ENCODE measurements around the gene RGS3. TPM values are rescaled to one million over a fixed set of nuclear protein-coding genes. Genes with fewer than 3 reads are reported as not detected.

The RGS3 gene
- polyA plus RNA-seq, 6 donors from 2014 or later = 3.8 to 13.8 (median 5.8) TPM

- no peak for DNase-seq
- Mint-ChIP-seq H3K4me3 (no peak overlapping the region), H3K27ac (no peak overlapping the region)
Observed at GRCh38 chr9:113525831-113526230, 62.3 kb downstream of the RGS3 start.

GRCh38 chr9:113526231-113526746, 62.8 kb downstream of the RGS3 start:
- Mint-ChIP-seq H3K4me1 (peaks cover 23 to 28% (median 25%) of the 10 kb centered on the region in 3 donors), H3K27me3 (no peaks in the 10 kb centered on the region), H3K9me3 (no peaks in the 10 kb centered on the region), H3K36me3 (no peaks in the 10 kb centered on the region), H3K4me3 (no peak overlapping the region), H3K27ac (no peak overlapping the region)
- ATAC-seq (ENCODE audit: low read depth in 2 of 2) = no peak
- no peak for DNase-seq

More at GRCh38 chr9:113525831-113526230, 62.3 kb downstream of the RGS3 start:
- Mint-ChIP-seq H3K27me3 (no peaks in the 10 kb centered on the region), H3K9me3 (no peaks in the 10 kb centered on the region), H3K4me1 (peaks cover 23 to 28% (median 25%) of the 10 kb centered on the region in 3 donors), H3K36me3 (no peaks in the 10 kb centered on the region)
- no peak for ATAC-seq (ENCODE audit: low read depth in 2 of 2)

DNA sequence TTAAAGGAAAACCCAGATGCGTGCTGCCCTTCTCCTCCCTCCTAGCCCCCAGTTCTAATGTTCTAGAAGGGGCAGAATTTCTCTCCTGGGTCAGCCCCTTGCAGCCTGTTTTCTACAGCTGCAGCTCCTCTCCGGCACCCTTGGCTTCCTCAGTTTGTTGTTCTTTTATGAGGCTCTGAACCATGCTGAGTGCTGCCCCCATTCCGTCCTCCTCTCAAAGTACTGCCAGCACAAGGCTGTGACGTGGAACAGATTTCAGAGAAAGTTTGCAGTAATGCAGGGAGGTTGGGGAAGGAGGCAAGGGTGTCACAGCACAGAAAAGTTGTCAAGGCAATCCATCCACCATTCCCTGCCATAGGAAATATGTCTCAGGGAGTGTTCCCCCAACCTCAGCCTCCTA, 63.3 kb downstream of the RGS3 start:
- Mint-ChIP-seq H3K4me3 (no peak overlapping the region), H3K9me3 (no peaks in the 10 kb centered on the region), H3K4me1 (peaks cover 23 to 28% (median 25%) of the 10 kb centered on the region in 3 donors), H3K36me3 (no peaks in the 10 kb centered on the region), H3K27me3 (no peaks in the 10 kb centered on the region), H3K27ac (peak overlapping the region in 1 of 6 donors; percentile 64)
- ATAC-seq (ENCODE audit: low read depth in 2 of 2) = no peak
- no peak for DNase-seq

- H3K4me3 Mint-ChIP-seq = no peak overlapping the region
- no peaks in the 10 kb centered on the region for H3K27me3 Mint-ChIP-seq
- no peak for ATAC-seq (ENCODE audit: low read depth in 2 of 2)
- no peaks in the 10 kb centered on the region for H3K9me3 Mint-ChIP-seq
- H3K4me1 Mint-ChIP-seq = peaks cover 12 to 18% (median 14%) of the 10 kb centered on the region in 3 donors
- H3K27ac Mint-ChIP-seq = no peak overlapping the region
- no peak for DNase-seq
- no peaks in the 10 kb centered on the region for H3K36me3 Mint-ChIP-seq
Observed at GRCh38 chr9:113528088-113528487, 64.6 kb downstream of the RGS3 start.

DNA sequence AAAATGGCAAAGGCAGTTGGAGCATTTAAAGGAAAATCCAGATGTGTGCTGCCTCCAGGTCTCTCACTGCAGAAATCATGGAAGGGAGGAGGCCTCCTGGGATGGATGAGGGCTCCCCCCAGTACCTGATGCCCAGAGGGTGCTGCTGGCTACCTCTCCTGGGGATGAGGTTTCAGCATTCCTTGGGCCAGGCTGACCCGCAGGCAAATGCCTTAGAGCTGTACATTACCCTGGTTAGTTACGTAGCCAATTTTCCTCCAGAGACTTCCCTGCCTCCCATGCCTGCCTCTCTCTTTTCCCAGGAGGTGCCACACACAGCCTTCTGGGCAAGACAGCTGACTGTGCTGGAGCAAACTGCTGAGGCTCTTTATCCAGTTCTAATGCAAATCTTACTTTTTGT, 65.3 kb downstream of the RGS3 start:
- Mint-ChIP-seq H3K9me3 (no peaks in the 10 kb centered on the region), H3K4me3 (no peak overlapping the region), H3K27ac (peak overlapping the region in 1 of 6 donors; percentile 75), H3K4me1 (peaks cover 7 to 11% (median 7%) of the 10 kb centered on the region in 3 donors), H3K27me3 (no peaks in the 10 kb centered on the region), H3K36me3 (no peaks in the 10 kb centered on the region)
- ATAC-seq (ENCODE audit: low read depth in 2 of 2) (no peak), DNase-seq (no peak)

GRCh38 chr9:113529336-113530009, 65.9 kb downstream of the RGS3 start:
- H3K4me1 Mint-ChIP-seq = peaks cover under 1 to 4% (median under 1%) of the 10 kb centered on the region in 3 donors
- no peaks in the 10 kb centered on the region for H3K36me3 Mint-ChIP-seq
- no peak overlapping the region for H3K27ac Mint-ChIP-seq
- no peak overlapping the region for H3K4me3 Mint-ChIP-seq
- H3K9me3 Mint-ChIP-seq = no peaks in the 10 kb centered on the region
- DNase-seq = no peak
- no peak for ATAC-seq (ENCODE audit: low read depth in 2 of 2)
- H3K27me3 Mint-ChIP-seq = no peaks in the 10 kb centered on the region

DNA sequence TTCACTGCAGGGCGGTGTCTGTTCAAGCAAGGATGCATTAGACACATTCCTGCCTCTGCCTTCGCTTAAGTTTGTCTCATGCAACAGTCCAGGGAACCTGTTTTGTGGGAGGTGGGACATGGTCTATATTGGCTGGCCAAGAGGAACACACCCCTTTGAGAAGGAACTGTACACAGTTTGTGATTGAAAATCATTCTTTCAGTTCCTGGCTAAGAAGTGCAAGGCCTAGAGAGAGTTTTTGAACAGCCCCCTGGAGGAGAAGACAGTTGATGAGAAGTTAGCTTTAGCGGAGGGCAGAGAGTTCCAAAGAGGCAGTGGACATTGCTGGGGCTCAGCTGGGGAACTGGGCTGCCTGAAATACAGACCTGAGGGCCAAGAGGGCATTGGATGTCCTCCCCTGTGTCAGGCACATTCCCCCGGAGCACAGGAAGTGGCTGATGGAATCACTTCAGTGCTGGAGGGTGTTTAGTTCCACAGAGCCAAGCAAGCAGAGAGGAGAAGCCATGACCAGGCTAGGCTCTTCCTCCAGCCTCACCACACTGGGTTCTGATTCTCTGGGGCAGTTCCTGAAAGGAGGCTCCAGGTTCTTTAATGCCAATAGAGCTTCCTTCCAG, 66.6 kb downstream of the RGS3 start:
- H3K36me3 Mint-ChIP-seq = no peaks in the 10 kb centered on the region
- no peaks in the 10 kb centered on the region for H3K9me3 Mint-ChIP-seq
- no peaks in the 10 kb centered on the region for H3K27me3 Mint-ChIP-seq
- no peak for ATAC-seq (ENCODE audit: low read depth in 2 of 2)
- peaks cover 0 to 3% (median 0%) of the 10 kb centered on the region in 3 donors for H3K4me1 Mint-ChIP-seq
- no peak overlapping the region for H3K4me3 Mint-ChIP-seq
- DNase-seq = no peak
- H3K27ac Mint-ChIP-seq = no peak overlapping the region

DNA sequence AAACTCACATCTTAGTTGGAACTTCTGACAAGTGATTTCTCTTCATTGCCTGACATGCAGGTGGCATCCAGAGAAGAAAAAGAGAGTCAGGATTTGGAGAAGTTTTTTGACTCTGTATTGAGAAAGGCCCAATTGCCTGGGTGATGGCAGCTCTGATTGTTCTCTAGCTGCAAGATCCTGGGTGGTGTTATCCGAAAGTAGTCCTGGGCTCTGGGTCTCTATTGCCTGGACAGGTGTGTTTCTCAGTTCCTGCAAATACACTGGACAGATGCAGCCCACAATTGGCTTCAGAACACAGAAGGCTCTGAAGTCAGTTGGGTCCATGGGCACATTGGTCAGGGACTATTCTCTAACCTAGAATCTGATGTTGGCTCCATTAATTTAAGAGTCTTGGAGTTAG, 67.4 kb downstream of the RGS3 start:
- H3K4me1 Mint-ChIP-seq = peaks cover 0 to 3% (median 0%) of the 10 kb centered on the region in 3 donors

GRCh38 chr9:113531919-113532808, 68.6 kb downstream of the RGS3 start:
- Mint-ChIP-seq H3K9me3 (no peaks in the 10 kb centered on the region), H3K4me3 (no peak overlapping the region), H3K36me3 (no peaks in the 10 kb centered on the region), H3K4me1 (peaks cover 0 to 3% (median 0%) of the 10 kb centered on the region in 3 donors), H3K27me3 (no peaks in the 10 kb centered on the region), H3K27ac (peak overlapping the region in 2 of 6 donors; percentile 8 to 60)
- no peak for ATAC-seq (ENCODE audit: low read depth in 2 of 2)
- no peak for DNase-seq

More for the DNA sequence above, 67.4 kb downstream of the RGS3 start:
- Mint-ChIP-seq H3K27me3 (no peaks in the 10 kb centered on the region), H3K27ac (no peak overlapping the region), H3K4me3 (no peak overlapping the region), H3K36me3 (no peaks in the 10 kb centered on the region), H3K9me3 (no peaks in the 10 kb centered on the region)
- DNase-seq (no peak), ATAC-seq (ENCODE audit: low read depth in 2 of 2) (no peak)

DNA sequence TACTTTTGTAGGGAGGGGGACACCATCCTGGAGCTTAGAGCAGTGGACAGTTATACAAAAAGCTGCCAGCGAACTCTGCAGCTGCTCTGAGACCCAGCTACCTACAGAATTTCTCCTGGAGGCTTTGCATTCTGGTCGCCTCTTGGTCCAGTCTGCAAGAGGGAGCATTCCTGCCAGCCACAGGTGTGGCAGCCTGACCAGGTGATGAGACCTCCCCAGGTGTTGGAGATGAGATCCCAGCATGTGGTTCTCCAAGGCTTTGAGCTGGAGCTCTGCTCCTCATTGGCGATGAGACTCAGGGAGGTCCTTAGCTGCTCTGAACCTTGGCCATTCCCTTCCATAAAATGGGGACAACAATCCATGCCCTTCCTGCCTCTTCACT, 69.3 kb downstream of the RGS3 start:
- no peaks in the 10 kb centered on the region for H3K9me3 Mint-ChIP-seq
- no peak overlapping the region for H3K4me3 Mint-ChIP-seq
- no peaks in the 10 kb centered on the region for H3K36me3 Mint-ChIP-seq
- H3K27ac Mint-ChIP-seq = no peak overlapping the region
- H3K27me3 Mint-ChIP-seq = no peaks in the 10 kb centered on the region
- ATAC-seq (ENCODE audit: low read depth in 2 of 2) = no peak
- H3K4me1 Mint-ChIP-seq = peaks cover 0 to 3% (median 0%) of the 10 kb centered on the region in 3 donors
- DNase-seq = no peak

DNA sequence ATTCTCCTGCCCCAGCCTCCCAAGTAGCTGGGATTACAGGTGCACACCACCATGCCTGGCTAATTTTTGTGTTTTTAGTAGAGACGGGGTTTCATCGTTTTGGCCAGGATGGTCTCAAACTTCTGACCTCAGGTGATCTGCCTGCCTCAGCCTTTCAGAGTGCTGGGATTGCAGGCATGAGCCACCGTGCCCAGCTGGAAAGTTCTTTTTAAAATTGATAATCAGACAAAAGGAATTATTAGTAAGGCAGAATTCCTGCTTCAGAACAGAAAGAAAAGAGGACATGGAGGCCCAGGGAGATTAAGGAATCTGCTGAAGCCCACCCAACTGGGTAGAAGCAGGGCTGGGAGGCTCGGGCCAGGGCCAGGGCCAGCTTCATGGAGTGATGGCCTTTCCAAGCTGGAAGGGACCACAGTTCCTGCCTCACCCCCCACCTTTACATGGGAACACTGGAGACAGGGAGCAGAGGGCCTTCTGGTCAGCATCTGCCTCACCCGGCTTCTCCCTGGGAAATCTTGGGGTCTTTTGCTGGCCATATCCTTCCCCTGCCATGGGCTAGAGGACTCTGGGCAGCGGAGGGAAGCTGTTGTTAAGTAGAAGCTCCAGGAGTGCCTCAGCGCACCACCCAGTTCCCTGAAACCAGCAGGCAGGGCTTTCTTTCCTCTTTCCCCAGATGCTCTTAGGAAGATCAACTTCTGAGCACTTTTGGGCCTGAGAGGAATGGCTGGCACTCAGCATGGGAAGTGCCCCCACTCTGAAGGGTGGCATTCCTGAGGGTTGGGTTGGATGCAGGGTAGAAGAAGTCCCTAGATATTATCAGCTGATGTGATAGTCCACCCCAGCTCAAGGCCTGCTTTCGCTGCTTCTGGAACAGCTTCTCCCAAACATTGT, 70.1 kb downstream of the RGS3 start:
- Mint-ChIP-seq H3K4me3 (no peak overlapping the region), H3K27me3 (no peaks in the 10 kb centered on the region), H3K36me3 (no peaks in the 10 kb centered on the region), H3K4me1 (peaks cover 0 to 3% (median 0%) of the 10 kb centered on the region in 3 donors), H3K27ac (peak overlapping the region in 1 of 6 donors; percentile 24), H3K9me3 (no peaks in the 10 kb centered on the region)
- ATAC-seq (ENCODE audit: low read depth in 2 of 2) (no peak), DNase-seq (no peak)

GRCh38 chr9:113535756-113536155, 72.2 kb downstream of the RGS3 start:
- H3K9me3 Mint-ChIP-seq = no peaks in the 10 kb centered on the region
- H3K4me1 Mint-ChIP-seq = no peaks in the 10 kb centered on the region
- ATAC-seq (ENCODE audit: low read depth in 2 of 2) (no peak), DNase-seq (no peak)
- H3K27me3 Mint-ChIP-seq = no peaks in the 10 kb centered on the region
- H3K4me3 Mint-ChIP-seq = no peak overlapping the region
- no peaks in the 10 kb centered on the region for H3K36me3 Mint-ChIP-seq
- no peak overlapping the region for H3K27ac Mint-ChIP-seq

DNA sequence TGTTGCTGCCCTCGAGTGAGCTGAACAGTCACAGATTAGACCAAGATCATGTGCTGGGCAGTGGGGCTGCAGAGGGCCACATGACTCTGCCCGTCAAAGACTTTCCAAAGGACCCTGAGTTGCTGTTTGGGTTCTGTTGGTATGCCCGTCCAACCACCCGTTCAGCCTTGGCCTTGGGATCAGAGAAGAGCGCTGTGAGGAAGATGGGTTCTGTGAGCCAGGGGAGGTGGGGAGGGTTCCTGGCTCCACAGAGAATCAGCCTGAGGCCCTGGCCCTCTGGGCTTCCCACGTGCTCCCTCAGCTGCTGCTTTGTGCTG, 72.6 kb downstream of the RGS3 start:
- Mint-ChIP-seq H3K27me3 (no peaks in the 10 kb centered on the region), H3K27ac (no peak overlapping the region), H3K4me1 (no peaks in the 10 kb centered on the region), H3K4me3 (no peak overlapping the region), H3K9me3 (no peaks in the 10 kb centered on the region), H3K36me3 (no peaks in the 10 kb centered on the region)
- ATAC-seq (ENCODE audit: low read depth in 2 of 2) (no peak), DNase-seq (no peak)
